GM18526 (cell line): ENCODE results near the gene PPBP.

ENCODE experiments used
- POLR2A ChIP-seq: IDR thresholded peaks from 3 replicates; pipeline ENCODE4 v1.6.1; 2011; ENCODE audit not compliant: insufficient read length; ENCODE audit errors: extremely low read depth

PPBP gene

DNA sequence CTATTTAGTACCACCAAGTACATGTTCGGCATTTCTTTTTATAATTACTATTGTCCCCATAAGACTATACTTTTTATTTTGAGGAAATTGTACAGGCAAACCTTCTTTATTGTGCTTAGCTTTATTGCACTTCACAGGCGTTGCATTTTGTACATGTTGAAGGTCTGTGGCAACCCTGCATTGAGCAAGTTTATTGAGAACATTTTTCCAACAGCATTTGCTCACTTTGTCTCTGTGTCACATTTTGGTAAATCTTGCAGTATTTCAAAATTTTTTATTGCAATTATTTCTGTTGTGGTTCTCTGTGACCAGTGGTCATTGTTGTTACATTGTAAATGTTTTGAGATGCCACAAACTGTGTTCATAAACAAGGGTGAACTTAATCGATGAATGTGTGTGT lies 21.3 kb upstream of the PPBP start:
- TF ChIP-seq POLR2A, result no peak

DNA sequence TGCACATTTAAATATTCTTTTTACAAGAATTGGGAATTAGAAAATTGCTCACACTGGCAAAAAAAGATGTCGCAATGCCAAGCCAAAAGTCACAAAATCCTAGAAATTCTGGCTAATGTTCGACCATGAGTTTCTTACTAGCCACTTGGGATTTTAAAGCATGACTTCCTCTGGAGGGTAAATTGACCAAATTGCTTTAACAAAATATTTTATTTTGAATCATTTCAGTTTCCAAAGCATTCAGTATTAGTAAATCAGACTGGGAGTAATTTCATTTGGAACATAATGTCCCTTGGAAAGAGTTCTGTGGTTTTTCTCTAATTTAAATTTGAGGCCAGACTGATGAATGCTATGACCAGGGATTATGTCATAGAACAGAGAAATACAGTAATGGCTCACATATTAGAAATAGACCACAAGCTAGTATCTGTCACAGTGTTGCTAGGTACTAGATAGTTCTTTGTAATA lies 18.1 kb upstream of the PPBP start:
- no peak for TF ChIP-seq POLR2A

DNA sequence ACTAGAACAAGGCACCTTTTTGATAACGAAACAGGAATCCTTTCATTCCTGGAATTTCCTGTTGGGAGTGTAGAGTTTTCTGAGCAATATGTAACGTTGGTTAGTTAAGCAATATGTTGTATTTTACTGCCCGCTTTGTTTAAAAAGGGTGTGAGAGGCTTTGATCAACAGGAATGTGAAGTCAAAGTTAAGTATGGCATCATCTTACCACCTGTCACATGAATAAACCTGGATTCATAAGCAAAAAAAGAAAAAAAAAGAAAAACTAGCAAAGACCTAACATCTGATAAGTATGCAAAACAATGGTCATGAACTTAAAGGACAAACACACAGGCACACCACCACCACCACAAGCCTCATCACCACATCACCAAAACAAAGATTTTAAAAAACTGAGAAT lies 17.5 kb upstream of the PPBP start:
- no peak for TF ChIP-seq POLR2A

DNA sequence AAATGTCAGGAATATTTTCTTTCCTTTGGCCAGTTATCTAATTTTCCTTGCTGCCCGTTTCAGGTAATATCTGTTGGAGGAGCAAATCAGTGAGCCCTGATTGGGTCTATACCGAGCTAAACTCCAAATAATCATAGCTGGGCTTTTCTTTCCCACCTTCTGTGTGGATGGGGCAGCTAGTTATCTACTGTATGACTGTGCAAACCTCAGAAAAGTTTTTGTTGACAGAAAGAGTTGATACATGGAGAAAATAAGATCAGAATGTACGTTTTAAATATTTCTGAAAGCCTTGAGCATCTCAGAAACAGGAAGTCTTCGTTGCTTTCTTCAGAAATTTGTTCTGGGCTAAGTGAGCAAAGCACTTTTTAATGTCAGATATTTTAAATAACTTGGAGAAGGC lies 16.7 kb upstream of the PPBP start:
- no peak for TF ChIP-seq POLR2A

DNA sequence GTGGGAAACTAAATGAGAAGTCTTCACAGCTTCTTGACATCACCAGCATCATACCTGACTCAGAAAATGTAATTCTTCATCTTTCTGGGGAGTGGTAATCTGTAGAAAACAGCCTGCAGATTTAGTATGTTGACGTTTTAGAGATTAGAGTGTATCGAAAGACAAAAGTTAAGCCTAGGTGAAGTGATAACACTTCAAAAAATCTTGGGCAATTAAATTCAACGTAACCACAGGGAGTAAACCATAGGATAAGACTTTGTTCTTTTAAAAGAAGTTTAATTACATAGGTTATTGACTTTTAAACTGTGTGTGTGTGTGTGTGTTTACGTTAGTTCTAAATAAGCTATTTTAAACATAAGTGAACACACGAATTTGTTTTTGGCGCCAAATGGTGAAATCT lies 12.3 kb upstream of the PPBP start:
- no peak for TF ChIP-seq POLR2A

DNA sequence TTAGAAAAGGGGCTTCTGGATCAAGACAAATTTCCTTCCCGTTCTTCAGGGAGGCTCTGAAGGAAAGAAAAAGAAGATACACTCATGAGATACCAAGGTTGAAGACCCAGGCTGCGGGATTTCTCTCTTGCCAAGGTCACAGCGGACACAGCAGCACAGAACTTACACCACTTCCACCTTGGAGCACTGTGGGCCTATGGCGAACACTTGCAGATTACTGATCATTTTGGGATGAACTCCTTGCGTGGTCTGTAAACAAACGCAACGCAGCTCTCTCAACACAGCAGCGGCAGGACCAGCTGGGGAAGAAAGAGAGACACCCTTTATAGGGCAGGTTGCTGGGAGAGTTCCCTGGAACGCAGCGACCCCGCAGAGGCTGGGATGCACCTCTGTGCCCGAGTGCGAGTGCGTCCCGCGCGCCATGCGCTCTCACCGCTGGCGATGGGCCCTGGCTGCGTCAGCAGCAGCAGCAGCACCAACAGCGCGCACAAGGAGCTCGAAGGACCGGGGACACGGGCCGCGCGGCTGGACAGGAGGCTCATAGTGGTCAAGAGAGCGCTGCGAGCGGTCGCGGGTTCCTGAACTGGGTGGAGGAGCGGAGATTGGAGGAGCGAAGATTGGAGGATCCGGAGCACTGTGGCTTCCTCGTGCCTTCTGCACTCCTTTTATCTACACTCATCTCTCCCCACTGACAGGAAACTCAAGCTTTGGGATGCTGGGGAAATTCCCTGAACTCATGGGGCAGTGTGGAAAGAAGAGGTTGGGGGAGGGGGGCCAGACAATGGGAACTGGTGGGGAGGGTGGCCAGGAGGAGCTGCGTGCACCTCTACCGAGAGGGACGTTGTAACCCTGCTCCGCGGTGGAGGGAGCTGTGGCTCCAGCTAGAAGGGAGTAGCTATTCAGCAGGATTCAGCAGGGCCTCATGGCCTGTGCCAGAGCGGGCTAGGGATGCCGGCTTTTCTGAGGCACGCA lies 10.3 kb upstream of the PPBP start, which contains the start of gene CXCL5:
Gene CXCL5, minus strand, starts transcription at position 638 of the 972 bp plus-strand sequence. Its CDS starts 96 bp downstream, at position 542.
- no peak for TF ChIP-seq POLR2A

DNA sequence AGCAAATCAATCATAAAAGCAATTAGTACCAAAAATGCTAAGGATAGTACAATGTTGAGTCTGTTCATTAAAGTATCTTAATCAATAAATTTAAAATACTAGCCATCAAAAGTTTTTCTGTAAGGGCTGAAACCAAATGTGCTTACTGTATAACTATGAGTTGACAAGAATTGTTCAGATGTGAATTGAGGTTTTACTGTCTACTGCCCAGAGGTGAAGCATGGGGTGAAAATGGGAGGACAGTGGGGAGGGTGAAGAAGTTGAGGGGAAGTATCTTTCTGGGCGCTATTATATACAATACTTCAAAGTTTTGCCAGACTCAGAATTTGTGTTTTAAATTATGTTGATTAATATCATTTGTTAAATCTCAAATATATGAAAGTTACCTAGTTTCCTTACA lies 4.1 kb upstream of the PPBP start:
- TF ChIP-seq POLR2A, result no peak

DNA sequence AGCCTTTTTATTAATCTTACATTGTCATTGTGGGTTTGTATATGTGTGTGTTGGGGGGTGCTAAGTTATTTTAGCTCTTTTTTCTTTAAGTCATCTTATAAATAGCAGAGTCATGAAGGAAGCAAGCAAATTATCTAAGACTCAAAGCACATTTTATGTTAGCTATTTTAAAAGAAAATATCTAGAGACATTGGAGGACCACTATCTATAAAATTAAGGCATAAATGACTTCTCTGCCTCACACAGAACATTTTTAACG lies 3.7 kb upstream of the PPBP start:
- no peak for TF ChIP-seq POLR2A

DNA sequence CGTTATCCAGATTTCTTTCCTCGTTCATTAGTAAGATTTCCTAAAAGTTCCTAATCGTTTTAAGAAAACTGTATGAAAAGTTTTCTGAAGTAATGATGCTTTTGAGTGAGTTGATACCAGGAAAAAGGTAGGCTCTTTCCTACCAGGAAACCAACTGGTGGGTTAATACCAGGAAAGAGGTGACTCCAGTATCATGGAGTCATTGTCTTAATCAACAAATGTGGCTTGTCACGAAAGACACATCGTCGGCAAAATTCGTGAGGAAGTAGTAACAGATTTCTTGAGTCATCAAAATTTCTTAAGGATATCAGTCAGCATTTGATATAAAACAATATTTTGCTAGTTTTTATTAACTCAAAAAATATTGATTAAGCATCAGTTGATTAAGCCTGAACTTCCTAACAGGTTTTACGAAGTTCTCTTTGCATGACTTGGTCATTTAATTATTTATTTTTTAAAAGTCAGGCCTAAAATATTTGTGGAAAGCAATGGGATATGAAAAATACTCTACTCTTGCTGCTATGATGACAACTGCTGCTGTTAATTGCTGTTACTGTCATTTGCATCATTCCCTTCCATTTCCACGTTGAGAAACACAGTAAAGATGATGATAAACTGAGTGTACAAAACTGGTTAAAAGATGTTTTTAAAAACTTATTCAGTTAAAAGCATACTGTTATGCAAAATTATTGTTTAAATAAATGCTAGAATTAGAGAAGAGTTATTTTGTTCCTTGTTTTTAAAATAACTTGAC lies 3.2 kb upstream of the PPBP start:
- no peak for TF ChIP-seq POLR2A

DNA sequence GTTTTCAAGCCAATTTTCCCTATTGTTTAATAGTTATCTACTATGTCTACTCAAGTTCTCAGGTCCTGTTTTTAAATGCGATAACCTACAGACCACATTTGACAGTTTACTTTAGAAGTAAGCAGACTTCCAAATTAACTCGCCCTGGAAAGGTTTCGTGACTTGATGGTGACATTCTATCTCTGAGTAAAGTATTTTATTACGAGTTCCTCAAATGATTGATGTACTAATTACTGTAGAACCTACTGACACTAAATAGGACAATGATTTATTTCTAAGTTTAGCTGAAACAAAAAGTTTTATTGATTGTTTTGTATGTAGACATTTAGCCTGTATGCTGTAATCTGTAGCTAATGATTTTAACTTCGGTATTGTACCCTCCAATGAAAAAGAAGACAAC lies 1.9 kb upstream of the PPBP start:
- no peak for TF ChIP-seq POLR2A

DNA sequence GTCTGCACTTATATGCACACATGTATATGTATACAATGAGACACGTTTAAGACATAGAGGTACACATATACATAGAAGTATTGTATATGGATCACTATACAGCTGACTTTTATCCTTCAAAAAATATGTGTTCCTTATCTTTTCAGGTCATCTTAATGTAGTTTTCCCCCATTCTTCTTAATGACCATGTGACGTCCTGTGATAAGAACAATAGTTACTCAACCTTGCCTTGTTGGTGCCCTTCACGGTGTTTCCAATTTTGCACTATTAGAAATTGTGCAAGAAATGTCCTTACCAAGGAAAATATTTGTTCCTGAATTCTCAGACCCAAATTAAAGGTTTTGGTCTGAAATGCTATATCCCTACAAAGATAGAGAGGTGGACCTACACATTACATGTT lies 1.0 kb upstream of the PPBP start:
- no peak for TF ChIP-seq POLR2A

DNA sequence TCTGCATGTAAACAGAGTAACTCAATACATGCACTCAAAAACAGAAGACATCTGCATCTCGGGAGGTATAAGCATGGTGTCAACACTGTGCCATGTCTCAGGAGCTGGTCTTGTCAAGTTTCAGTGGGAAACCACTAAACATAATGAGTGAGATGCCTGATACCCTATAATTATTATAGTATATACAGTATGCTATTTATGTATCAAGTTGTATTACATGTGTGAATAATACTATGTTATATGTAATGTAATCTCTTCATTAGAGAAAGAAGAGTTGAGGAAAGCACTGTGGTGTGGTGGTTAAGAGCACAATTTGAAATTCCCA lies 2.5 kb downstream of the PPBP start:
- TF ChIP-seq POLR2A, result no peak

DNA sequence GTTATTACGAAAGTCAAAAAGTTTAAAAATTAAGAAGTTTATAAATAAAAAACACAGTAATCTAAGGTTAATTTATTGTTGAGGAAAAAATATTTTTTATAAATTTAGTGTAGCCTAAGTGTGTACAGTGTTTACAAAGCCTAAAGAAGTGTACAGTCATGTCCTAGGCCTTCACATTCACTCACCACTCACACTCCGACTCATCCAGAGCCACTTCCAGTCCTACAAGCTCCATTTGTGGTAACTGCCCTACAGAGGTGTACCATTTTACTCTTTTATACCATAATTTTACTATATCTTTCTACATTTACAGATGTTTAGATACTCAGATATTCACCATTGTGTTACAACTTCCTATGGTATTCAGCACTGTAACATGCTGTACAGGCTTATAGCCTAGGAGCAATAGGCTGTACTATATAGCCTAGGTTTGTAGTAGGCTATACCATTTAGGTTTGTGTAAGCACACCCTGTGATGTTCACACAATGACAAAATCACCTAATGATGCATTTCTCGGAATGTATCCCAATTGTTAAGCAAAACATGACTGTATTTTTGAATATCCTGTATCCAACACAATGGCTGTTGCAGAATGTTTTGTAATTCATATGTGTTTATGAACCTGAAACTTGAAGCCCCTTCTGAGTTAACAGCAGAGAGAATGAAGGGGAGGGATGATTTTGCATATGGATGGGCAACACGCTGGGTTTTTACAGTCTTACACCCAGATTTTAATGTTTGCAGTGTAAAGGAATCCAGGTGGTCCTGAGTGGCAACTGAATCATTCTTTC lies 3.1 kb downstream of the PPBP start:
- TF ChIP-seq POLR2A, result no peak

DNA sequence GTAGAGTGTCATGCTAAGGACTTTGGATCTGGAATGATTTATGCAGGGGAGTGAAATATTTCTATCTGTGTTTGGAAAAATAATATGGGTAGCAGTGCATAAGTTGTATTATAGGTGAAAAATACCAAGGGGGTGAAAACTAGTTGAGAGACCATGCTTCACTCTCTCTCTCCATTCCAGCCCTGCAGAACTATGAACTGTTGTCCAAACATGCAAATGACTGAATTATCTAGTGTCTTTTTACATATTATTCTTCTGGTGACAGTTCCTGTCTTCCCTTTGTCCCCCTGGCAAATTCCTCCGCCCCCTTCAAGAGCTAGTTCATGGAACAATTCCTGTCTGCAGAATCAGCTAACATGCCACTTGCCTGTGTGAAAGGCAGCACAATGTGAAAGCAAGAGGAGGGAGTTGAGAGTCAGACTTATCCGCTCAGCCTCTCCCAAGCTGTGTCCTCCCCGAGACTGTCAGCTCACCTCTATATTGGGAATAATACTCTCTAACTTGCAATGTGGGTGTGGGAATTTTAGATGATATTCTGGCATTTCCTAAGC lies 8.5 kb downstream of the PPBP start:
- no peak for TF ChIP-seq POLR2A

DNA sequence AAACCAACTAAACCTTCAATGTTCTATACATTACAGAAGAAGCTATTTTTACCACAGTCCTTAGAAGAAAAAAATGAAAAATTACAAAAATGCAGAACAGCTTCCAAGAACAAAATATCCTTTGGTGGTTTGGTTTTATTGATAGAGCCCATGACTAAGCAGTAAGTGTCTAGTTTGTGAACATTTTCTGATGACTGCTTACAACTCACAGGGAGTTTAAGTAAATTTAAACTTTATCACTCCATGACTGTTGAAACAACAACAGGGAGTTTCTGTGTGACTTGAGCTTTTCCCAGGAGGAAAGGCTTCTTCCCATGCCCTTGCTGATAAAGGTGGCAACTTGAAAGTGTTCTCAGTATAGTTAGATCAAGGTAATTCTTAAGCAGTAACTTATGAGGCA lies 9.1 kb downstream of the PPBP start:
- TF ChIP-seq POLR2A, result no peak
